ENCODE measurements around the gene PBRM1. TPM values are rescaled to one million over a fixed set of nuclear protein-coding genes. Genes with fewer than 3 reads are reported as not detected.

PBRM1 gene
- total RNA-seq, 1 donor from 2014 or later = 107 TPM

DNA sequence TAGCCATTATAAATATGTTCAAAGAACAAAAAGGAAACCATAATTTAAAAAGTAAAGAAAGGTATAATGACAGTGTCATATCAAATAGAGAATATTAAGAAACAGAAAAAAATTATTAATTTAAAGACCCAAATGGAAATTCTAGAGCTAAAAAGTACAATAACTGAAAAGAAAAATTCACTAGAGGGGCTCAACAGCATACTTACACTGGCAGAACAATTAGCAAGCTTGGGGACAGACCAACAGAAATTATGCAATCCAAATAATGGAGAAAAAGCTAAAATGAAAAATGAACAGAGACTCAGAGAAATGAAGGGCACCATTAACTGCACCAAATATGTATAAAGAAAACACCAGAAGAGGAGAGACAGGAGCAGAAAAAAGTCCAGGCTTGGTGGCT is 33.9 kb upstream of the PBRM1 start:
- H3K9me3 Mint-ChIP-seq = peaks cover 3% of the 10 kb centered on the region
- no peak for DNase-seq (ENCODE audit: low read depth, low spot score)
- H3K27me3 Mint-ChIP-seq (ENCODE audit: low read depth) = no peaks in the 10 kb centered on the region
- H3K27ac Mint-ChIP-seq (ENCODE audit: unreplicated experiment) = no peak overlapping the region
- peaks cover 9% of the 10 kb centered on the region for H3K4me1 Mint-ChIP-seq
- no peak overlapping the region for H3K4me3 Mint-ChIP-seq
- H3K36me3 Mint-ChIP-seq (ENCODE audit: low read depth) = peaks cover 29% of the 10 kb centered on the region
- TF ChIP-seq, protein P1, sequence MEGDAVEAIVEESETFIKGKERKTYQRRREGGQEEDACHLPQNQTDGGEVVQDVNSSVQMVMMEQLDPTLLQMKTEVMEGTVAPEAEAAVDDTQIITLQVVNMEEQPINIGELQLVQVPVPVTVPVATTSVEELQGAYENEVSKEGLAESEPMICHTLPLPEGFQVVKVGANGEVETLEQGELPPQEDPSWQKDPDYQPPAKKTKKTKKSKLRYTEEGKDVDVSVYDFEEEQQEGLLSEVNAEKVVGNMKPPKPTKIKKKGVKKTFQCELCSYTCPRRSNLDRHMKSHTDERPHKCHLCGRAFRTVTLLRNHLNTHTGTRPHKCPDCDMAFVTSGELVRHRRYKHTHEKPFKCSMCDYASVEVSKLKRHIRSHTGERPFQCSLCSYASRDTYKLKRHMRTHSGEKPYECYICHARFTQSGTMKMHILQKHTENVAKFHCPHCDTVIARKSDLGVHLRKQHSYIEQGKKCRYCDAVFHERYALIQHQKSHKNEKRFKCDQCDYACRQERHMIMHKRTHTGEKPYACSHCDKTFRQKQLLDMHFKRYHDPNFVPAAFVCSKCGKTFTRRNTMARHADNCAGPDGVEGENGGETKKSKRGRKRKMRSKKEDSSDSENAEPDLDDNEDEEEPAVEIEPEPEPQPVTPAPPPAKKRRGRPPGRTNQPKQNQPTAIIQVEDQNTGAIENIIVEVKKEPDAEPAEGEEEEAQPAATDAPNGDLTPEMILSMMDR (conservative IDR thresholded peaks at IDR 0.05) = no peak

DNA sequence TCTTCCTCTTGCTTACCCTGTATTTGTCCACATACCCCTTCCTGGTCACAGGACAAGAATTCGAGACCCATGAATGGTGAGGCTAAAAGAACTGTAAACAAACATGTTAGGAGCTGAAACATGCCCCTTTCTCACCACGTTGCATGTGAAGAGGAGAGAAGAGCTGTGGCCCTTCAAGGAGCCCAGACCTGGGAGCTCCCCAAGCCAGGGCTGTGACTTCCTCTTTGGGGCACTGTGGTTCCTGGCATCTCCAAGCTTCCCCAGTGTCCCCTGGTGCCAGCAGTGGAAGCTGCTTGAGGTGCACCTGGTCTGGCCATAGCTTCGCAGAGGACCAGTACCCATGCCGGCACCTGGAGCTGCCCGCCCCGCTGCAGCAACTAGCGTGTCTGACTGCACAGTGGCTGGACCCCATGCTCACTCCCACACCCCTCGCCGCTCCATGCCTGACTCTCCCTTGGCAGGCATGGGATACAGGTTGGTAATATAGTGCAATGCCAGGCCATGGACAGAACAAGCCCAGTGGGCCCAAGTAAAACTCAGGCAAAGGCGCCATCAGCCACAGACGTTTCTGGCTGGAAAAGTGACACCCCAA is 30.1 kb upstream of the PBRM1 start:
- TF ChIP-seq, protein P1 (conservative IDR thresholded peaks at IDR 0.05) = no peak
- H3K36me3 Mint-ChIP-seq (ENCODE audit: low read depth) = peaks cover 25% of the 10 kb centered on the region
- no peak overlapping the region for H3K4me3 Mint-ChIP-seq
- H3K4me1 Mint-ChIP-seq = peaks cover 29% of the 10 kb centered on the region
- peaks cover 3% of the 10 kb centered on the region for H3K9me3 Mint-ChIP-seq
- H3K27ac Mint-ChIP-seq (ENCODE audit: unreplicated experiment) = peak overlapping the region; percentile 75
- H3K27me3 Mint-ChIP-seq (ENCODE audit: low read depth) = no peaks in the 10 kb centered on the region
- no peak for DNase-seq (ENCODE audit: low read depth, low spot score)

DNA sequence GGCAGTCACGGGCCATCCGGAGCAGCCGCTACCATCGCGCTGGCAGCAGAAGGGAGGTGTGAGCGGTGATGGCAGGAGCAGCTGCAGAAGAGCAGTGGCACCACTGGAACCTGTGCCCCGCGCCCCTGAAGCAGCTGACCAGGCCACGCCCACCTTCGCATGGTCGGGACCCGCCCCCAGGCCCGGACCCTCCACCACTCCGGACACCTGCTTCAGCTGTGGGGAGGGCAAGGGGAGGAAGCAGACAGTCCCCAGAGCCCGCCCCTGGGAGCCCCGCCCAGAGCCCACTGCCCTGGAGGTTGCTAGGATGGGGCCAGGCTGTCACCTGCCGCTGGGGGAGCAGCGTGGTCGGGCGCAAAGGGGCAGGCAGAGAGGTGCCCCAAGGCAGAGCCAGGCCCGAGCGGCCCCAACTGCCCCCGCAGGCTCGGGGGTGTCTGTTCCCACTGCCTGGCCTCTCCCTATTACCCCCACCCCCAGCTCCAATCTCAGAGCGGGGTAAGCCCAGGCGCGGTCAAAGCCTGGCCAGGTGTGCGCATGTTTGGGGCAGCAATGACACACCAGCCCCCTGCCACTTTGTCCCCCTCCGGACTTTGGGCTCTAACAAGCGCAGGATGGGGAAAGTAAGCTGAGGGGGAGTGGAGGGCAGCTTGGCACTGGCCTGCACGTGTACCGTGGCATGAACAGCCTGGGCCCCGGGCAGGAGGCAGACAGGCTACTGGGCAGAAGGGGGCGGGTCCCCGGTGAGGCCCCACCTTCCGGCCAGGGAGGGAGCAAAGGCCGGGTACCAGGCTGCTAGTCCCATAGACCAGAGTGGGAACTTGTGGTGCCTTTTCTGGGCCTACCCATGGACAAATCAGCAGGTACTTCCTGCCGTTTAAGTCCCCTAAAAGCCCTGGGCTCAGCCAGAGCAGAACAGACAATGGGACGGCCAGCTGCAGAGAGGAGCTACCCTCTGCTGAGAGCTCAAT is 28.9 kb upstream of the PBRM1 start:
- H3K4me3 Mint-ChIP-seq = no peak overlapping the region
- H3K27ac Mint-ChIP-seq (ENCODE audit: unreplicated experiment) = no peak overlapping the region
- peak; percentile 23 for DNase-seq (ENCODE audit: low read depth, low spot score)
- no peaks in the 10 kb centered on the region for H3K9me3 Mint-ChIP-seq
- no peaks in the 10 kb centered on the region for H3K27me3 Mint-ChIP-seq (ENCODE audit: low read depth)
- H3K36me3 Mint-ChIP-seq (ENCODE audit: low read depth) = peaks cover 18% of the 10 kb centered on the region
- peaks cover 29% of the 10 kb centered on the region for H3K4me1 Mint-ChIP-seq
- TF ChIP-seq, protein P1 (conservative IDR thresholded peaks at IDR 0.05) = no peak

DNA sequence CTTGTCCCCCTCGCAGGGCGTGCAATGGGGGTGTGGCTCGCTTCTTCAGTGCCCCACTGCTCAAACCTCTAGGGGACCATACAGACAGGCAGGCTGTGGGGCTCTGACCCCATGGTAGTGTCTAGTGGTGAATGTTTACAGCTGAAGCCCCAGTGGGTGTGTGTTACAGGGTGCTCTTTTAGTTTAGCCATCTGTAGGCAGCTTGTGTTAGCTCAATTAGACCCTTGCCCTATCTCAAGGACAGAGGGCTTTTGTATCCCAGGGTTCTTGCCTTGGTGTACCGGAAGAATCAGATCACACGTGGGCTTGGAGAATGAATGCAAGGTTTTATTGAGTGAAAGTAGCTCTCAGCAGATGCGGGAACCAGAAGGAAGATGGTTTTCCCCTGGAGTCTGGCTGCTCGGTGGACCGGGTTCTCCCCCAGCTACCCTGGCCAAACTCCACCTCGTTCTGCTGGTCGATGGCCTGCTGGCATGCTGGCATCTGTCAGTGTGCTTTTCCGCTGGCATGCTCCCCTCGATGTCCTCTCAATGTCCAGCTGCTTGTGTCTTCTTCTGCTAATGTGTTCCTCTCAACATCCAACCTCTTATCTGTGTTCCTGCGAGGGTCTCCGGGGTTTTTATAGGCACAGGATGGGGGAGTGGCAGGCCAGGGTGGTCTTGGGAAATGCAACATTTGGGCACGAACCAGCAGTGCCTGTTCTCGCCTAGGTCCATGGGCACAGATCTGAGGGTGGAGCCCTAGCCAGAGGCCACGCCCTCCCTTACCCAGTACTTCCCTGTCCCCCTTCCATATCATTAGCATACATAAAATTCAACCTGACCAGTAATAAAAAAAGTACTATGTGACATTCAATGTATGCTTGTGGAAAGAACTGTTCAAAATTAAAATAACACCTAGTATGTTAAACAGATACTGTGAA is 26.8 kb upstream of the PBRM1 start:
- peaks cover 11% of the 10 kb centered on the region for H3K36me3 Mint-ChIP-seq (ENCODE audit: low read depth)
- H3K4me3 Mint-ChIP-seq = peak overlapping the region; percentile 66
- peak overlapping the region; percentile 89 for H3K27ac Mint-ChIP-seq (ENCODE audit: unreplicated experiment)
- no peaks in the 10 kb centered on the region for H3K27me3 Mint-ChIP-seq (ENCODE audit: low read depth)
- TF ChIP-seq, protein P1 (conservative IDR thresholded peaks at IDR 0.05) = no peak
- DNase-seq (ENCODE audit: low read depth, low spot score) = peak; percentile 12
- H3K4me1 Mint-ChIP-seq = peaks cover 31% of the 10 kb centered on the region
- no peaks in the 10 kb centered on the region for H3K9me3 Mint-ChIP-seq

DNA sequence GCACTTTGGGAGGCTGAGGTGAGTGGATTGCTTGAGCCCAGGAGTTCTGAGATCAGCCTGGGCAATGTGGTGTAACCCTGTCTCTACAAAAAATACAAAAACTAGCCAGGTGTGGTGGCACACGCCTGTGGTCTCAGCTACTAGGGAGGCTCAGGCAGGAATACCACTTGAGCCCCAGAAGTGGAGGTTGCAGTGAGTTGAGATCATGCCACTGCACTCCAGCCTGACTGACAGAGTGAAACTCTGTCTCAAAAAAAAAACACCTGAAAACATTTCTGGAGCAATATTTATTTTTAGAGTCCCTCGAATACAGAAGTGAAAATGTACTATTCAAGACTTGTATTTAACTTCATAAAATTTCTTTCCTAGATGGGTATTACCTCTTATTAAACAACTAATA is 24.8 kb upstream of the PBRM1 start:
- peaks cover 34% of the 10 kb centered on the region for H3K4me1 Mint-ChIP-seq
- peaks cover 11% of the 10 kb centered on the region for H3K36me3 Mint-ChIP-seq (ENCODE audit: low read depth)
- no peaks in the 10 kb centered on the region for H3K9me3 Mint-ChIP-seq
- DNase-seq (ENCODE audit: low read depth, low spot score) = no peak
- no peak overlapping the region for H3K27ac Mint-ChIP-seq (ENCODE audit: unreplicated experiment)
- H3K4me3 Mint-ChIP-seq = no peak overlapping the region
- TF ChIP-seq, protein P1 (conservative IDR thresholded peaks at IDR 0.05) = no peak
- H3K27me3 Mint-ChIP-seq (ENCODE audit: low read depth) = no peaks in the 10 kb centered on the region
